ENCODE results near the gene COL12A1. TPM values are rescaled to one million over a fixed set of nuclear protein-coding genes. Genes with fewer than 3 reads are reported as not detected.

The COL12A1 gene
- 9.0 and 26.4 TPM in 2 replicates for total RNA-seq

DNA sequence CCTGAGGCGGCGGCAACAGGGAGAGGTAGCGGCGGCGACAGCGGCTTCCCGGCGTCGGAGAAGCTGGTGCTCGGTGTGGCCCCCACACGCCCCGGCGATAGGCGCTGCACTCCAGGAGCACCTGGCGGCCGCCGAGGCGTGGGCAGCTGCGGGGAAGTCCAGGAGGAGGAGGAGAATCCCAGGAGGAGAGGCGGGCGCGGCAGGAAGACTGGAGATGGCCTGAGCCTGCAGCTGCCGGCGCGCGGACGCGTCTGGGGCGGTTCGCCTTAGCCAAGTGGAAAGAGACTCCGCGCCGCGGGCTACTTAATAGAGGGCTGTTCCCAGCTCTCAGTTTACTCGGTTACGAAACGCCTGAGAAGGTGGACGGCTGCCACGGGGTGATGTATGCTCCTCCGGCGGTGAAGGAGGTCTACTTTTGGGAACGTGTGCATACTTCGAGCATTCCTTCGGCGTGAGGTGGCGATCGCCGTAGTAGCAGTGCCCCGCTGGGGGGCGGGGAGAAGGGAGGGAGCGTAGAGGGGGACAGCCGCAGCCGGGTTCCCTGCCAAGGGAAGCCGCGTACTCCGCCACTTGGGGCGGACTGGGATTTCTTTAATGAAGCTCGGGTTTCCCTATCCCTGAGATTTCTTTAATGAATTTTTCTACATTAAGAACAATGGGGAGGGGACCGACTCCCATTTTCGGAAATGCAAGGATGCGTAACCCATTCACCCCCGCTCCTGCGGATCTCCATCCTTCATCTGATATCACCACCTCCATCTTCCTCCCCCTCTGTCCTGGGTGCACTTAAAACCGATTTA lies at the start of gene COL12A1:
Gene COL12A1 (minus strand): TSS at position 278 of the 800 bp plus-strand sequence. CDS start 3,261 bp downstream, outside the sequence.

GRCh38 chr6:75243333-75244062 lies 37.6 kb upstream of the COL12A1 start, which contains the start of gene COX7A2:
Gene COX7A2, minus strand, starts transcription at chr6:75243801. Its CDS starts 67 bp downstream, at chr6:75243734.

Other genes starting within 250 kb of the COL12A1 start
- gene COX7A2, start 37.7 kb upstream of the COL12A1 start, total RNA-seq = 102 and 167 TPM in 2 replicates
- 254 and 309 TPM in 2 replicates for gene TMEM30A, start 78.7 kb upstream of the COL12A1 start, total RNA-seq

Measured in endothelial cell of coronary artery (primary cell).